HCT116 (cell line): ENCODE measurements around the gene RPN1. TPM values are rescaled to one million over a fixed set of nuclear protein-coding genes. Genes with fewer than 3 reads are reported as not detected.
"Not testable (repeated sequence)": the region's sequence is repeated elsewhere in the genome, so short reads cannot be mapped to it uniquely, and the experiment has no call there.

Experiments used
- ATAC-seq: fragments of 200-7000 bp; cut with Tn5 transposase; 2 replicates; pipeline ENCODE4 v1.9.1; 2020; ENCODE audit warnings: mild to moderate bottlenecking, moderate library complexity
- BruUV-seq: library from RNA; stranded (reverse); fragments of 400-500 nt; replicated peaks from 2 replicates; lab custom pipeline; 2021; lab: Mats Ljungman, UMichigan
- CTCF ChIA-PET: fragments of 300-600 bp; sonication (Branson Sonifier 250); formaldehyde crosslinking; loops from one replicate; lab custom pipeline; 2021; ENCODE audit warnings: antibody characterized with exemption; lab: Charles Lee
- POLR2A ChIA-PET: fragments of 300-600, 350-600 bp; sonication (Branson Sonifier 250); formaldehyde crosslinking; loops from one replicate; lab custom pipeline; 2021; ENCODE audit warnings: antibody characterized with exemption; lab: Charles Lee
- RAD21 ChIA-PET, 2 experiments: fragments of 300-600 bp; sonication (Branson Sonifier 250); formaldehyde crosslinking; loops; one replicate each; lab custom pipeline; 2023; ENCODE audit warnings: low total read pairs in 2 of 2; ENCODE audit not compliant: uncharacterized antibody in 2 of 2, unreplicated experiment in 2 of 2, low non-redundant PET in 1 of 2; lab: Charles Lee
- DNase-seq: peaks from one replicate; pipeline ENCODE4 v3.0.0-alpha.2; 2010; ENCODE audit warnings: low read depth, low spot score
- H2AFZ ChIP-seq: fragments of 200-600 bp; shearing (Covaris generic), sonication (generic); 2 replicates; pipeline ENCODE4 v1.6.1; 2017; ENCODE audit warnings: low read depth, mixed run types, mixed read lengths, antibody characterized with exemption, low read length; ENCODE audit not compliant: poor library complexity, severe bottlenecking
- H3K27ac ChIP-seq: 2 replicates; pipeline ENCODE4 v1.5.1; 2012; ENCODE audit warnings: low read depth, low read length
- H3K27me3 ChIP-seq: fragments of 200-600 bp; sonication (generic); 2 replicates; pipeline ENCODE4 v1.6.1; 2016; ENCODE audit warnings: mixed run types, low read length, mixed read lengths; ENCODE audit not compliant: insufficient read depth
- H3K36me3 ChIP-seq, 2 experiments: fragments of 200-500 bp in 1 of 2; fragments of 200-600 bp in 1 of 2; sonication (Bioruptor generic) in 1 of 2; sonication (generic) in 1 of 2; 2 replicates each; pipeline versions ENCODE4 v1.5.1 to v1.6.1; 2014 to 2016; ENCODE audit warnings: low read length in 2 of 2, inconsistent platforms in 1 of 2, mixed read lengths in 1 of 2, mixed run types in 1 of 2; ENCODE audit not compliant: insufficient read depth in 2 of 2, control insufficient read depth in 1 of 2
- H3K4me1 ChIP-seq, 2 experiments: fragments of 200-600 bp in 1 of 2; sonication (generic) in 1 of 2; 2 replicates each; pipeline versions ENCODE4 v1.5.1 to v1.6.1; 2012 to 2017; ENCODE audit warnings: low read length in 2 of 2, inconsistent platforms in 1 of 2, mild to moderate bottlenecking in 1 of 2, mixed read lengths in 1 of 2, mixed run types in 1 of 2, moderate library complexity in 1 of 2; ENCODE audit not compliant: insufficient read depth in 2 of 2, control insufficient read depth in 1 of 2
- H3K4me2 ChIP-seq: fragments of 200-600 bp; sonication (generic); 2 replicates; pipeline ENCODE4 v1.6.1; 2017; ENCODE audit warnings: mixed run types, low read length, mixed read lengths
- H3K4me3 ChIP-seq, 2 experiments: fragments of 200-600 bp in 1 of 2; sonication (generic) in 1 of 2; replicated peaks in 1 of 2; 2 replicates each; pipeline ENCODE4 v1.5.1; 2011 to 2016; ENCODE audit warnings: low read length in 2 of 2, control low read depth in 1 of 2, low read depth in 1 of 2, mild to moderate bottlenecking in 1 of 2, mixed read lengths in 1 of 2, mixed run types in 1 of 2
- H3K79me2 ChIP-seq: fragments of 200-600 bp; sonication (generic); 2 replicates; pipeline ENCODE4 v1.6.1; 2017; ENCODE audit warnings: mild to moderate bottlenecking, mixed run types, low read length, moderate library complexity, mixed read lengths; ENCODE audit not compliant: insufficient read depth
- H3K9ac ChIP-seq: fragments of 200-600 bp; sonication (generic); 2 replicates; pipeline ENCODE4 v1.6.1; 2016; ENCODE audit warnings: low read length, mixed read lengths
- H3K9me2 ChIP-seq: fragments of 200-600 bp; sonication (generic), shearing (Covaris generic); 2 replicates; pipeline ENCODE4 v1.6.1; 2017; ENCODE audit warnings: mixed run types, mild to moderate bottlenecking, moderate library complexity; ENCODE audit not compliant: insufficient read depth
- H3K9me3 ChIP-seq, 2 experiments: fragments of 200-500 bp in 1 of 2; fragments of 200-600 bp in 1 of 2; sonication (Bioruptor generic) in 1 of 2; sonication (generic) in 1 of 2; 2 replicates each; pipeline ENCODE4 v1.6.1; 2014 to 2017; ENCODE audit warnings: low read length in 2 of 2, mixed read lengths in 2 of 2, inconsistent platforms in 1 of 2, low read depth in 1 of 2, mild to moderate bottlenecking in 1 of 2, mixed run types in 1 of 2, moderate library complexity in 1 of 2; ENCODE audit not compliant: control insufficient read depth in 1 of 2, insufficient read depth in 1 of 2
- H4K20me1 ChIP-seq: fragments of 200-600 bp; sonication (generic), shearing (Covaris generic); 2 replicates; pipeline ENCODE4 v1.6.1; 2017; ENCODE audit warnings: mixed run types, mild to moderate bottlenecking, moderate library complexity; ENCODE audit not compliant: insufficient read depth
- CEBPB ChIP-seq: IDR thresholded peaks from 2 replicates; pipeline ENCODE4 v1.6.1; 2012; ENCODE audit warnings: low read depth
- EGR1 ChIP-seq: IDR thresholded peaks from 2 replicates; pipeline ENCODE4 v1.6.1; 2012; ENCODE audit warnings: low read depth
- EZH2 ChIP-seq: fragments of 200-600 bp; sonication (generic); IDR thresholded peaks from 2 replicates; pipeline ENCODE4 v1.6.1; 2017; ENCODE audit warnings: antibody characterized with exemption, mixed run types
- EZH2phosphoT487 ChIP-seq: fragments of 200-600 bp; IDR thresholded peaks from 2 replicates; pipeline ENCODE4 v1.6.1; 2018; ENCODE audit warnings: antibody characterized with exemption, borderline replicate concordance
- JUND ChIP-seq: IDR thresholded peaks from 2 replicates; pipeline ENCODE4 v1.6.1; 2012
- RAD21 ChIP-seq: IDR thresholded peaks from 2 replicates; pipeline ENCODE4 v1.6.1; 2012; ENCODE audit warnings: low read depth, mild to moderate bottlenecking
- SIN3A ChIP-seq: IDR thresholded peaks from 2 replicates; pipeline ENCODE4 v1.6.1; 2012; ENCODE audit warnings: low read depth
- SRF ChIP-seq: IDR thresholded peaks from 2 replicates; pipeline ENCODE4 v1.6.1; 2012; ENCODE audit warnings: low read depth
- YY1 ChIP-seq: IDR thresholded peaks from 2 replicates; pipeline ENCODE4 v1.6.1; 2011; ENCODE audit warnings: low read length, low read depth, moderate library complexity, mild to moderate bottlenecking; ENCODE audit not compliant: insufficient replicate concordance; ENCODE audit errors: extremely low read depth
- ZBTB33 ChIP-seq: IDR thresholded peaks from 2 replicates; pipeline ENCODE4 v1.6.1; 2011; ENCODE audit warnings: mild to moderate bottlenecking, low read length, moderate library complexity; ENCODE audit not compliant: insufficient replicate concordance; ENCODE audit errors: extremely low read depth
- intact Hi-C: fragments of 100-400 bp; cut with micrococcal nuclease; formaldehyde crosslinking; loops from 2 replicates; pipeline ENCODE4 v1.10.0; 2022
- total RNA-seq: library from RNA; stranded (reverse); gene quantifications from one replicate; pipeline ENCODE4 v1.2.1, GENCODE V29; 2021; ENCODE audit not compliant: unreplicated experiment

RPN1 gene
- total RNA-seq, 1 experiment from 2014 or later, result 218 TPM

- RAD21 ChIA-PET, DNase-seq, H3K36me3 ChIP-seq, H3K79me2 ChIP-seq, CTCF ChIA-PET, H3K27me3 ChIP-seq, intact Hi-C loops, H3K9ac ChIP-seq, ATAC-seq, POLR2A ChIA-PET, H3K9me2 ChIP-seq, H2AFZ ChIP-seq, BruUV-seq, H4K20me1 ChIP-seq, H3K4me3 ChIP-seq, H3K4me2 ChIP-seq, H3K4me1 ChIP-seq, H3K27ac ChIP-seq, H3K9me3 ChIP-seq: not testable (repeated sequence)
Measured at GRCh38 chr3:128675802-128676201, 25.2 kb upstream of the RPN1 start.

- ChIA-PET RAD21 (no interaction called here), POLR2A (interaction anchor here (0.7 kb wide), 1 partner anchor 51 kb away, joined by 3 read pairs; the partner anchor contains the start of gene RAB7A), CTCF (interaction anchor here (0.6 kb wide), 1 partner anchor 9 kb away, joined by 3 read pairs; no protein-coding TSS in a partner anchor)
- Histone ChIP-seq H3K4me3 (no peak overlapping the region), H3K79me2 (no peaks in the 10 kb centered on the region), H3K36me3 (no peaks in the 10 kb centered on the region), H3K9ac (no peak overlapping the region), H3K9me2 (no peaks in the 10 kb centered on the region), H3K27me3 (no peaks in the 10 kb centered on the region), H4K20me1 (no peaks in the 10 kb centered on the region), H3K4me2 (no peak overlapping the region), H3K4me1 (no peaks in the 10 kb centered on the region), H2AFZ (no peak overlapping the region), H3K9me3 (no peaks in the 10 kb centered on the region), H3K27ac (no peak overlapping the region)
- ATAC-seq, result no peak
- TF ChIP-seq SIN3A, result no peak
- TF ChIP-seq ZBTB33, result no peak
- TF ChIP-seq RAD21, result no peak
- no peak for TF ChIP-seq EGR1
- no peak for TF ChIP-seq EZH2
- TF ChIP-seq JUND, result no peak
- no peak for TF ChIP-seq EZH2phosphoT487
- no peak for TF ChIP-seq YY1
- TF ChIP-seq CEBPB, result no peak
- TF ChIP-seq SRF, result no peak
- no TSS peak for BruUV-seq
- intact Hi-C loops, result no loop called here
- no peak for DNase-seq
Measured at GRCh38 chr3:128674161-128674784, 23.7 kb upstream of the RPN1 start.
